Heart right ventricle (tissue), 16 donors: ENCODE results near the gene PCBP4. TPM values are rescaled to one million over a fixed set of nuclear protein-coding genes. Genes with fewer than 3 reads are reported as not detected.

ENCODE experiments used
- ATAC-seq, 8 donors: fragments of 200-7000 bp; cut with Tn5 transposase; one replicate each; pipeline ENCODE4 v1.9.1; 2020; ENCODE audit warnings: mild to moderate bottlenecking in 8 of 8, moderate library complexity in 8 of 8, moderate number of reproducible peaks in 1 of 8
- DNase-seq, 2 donors: peaks; one replicate each; pipeline ENCODE4 v3.0.0-alpha.2; 2020
- H3K27ac ChIP-seq, 10 donors: fragments of 200-600 bp; sonication (generic) in 2 of 10; one replicate each; pipeline versions ENCODE4 v1.5.0 to v1.8.0; 2020 to 2022; ENCODE audit warnings: mild to moderate bottlenecking in 3 of 10
- H3K27me3 ChIP-seq, 7 donors: fragments of 200-600 bp; one replicate each; pipeline ENCODE4 v1.8.0; 2021 to 2022; ENCODE audit warnings: mild to moderate bottlenecking in 2 of 7
- H3K36me3 ChIP-seq, 9 donors: fragments of 200-600 bp; sonication (generic) in 1 of 9; one replicate each; pipeline versions ENCODE4 v1.5.0 to v1.8.0; 2020 to 2022; ENCODE audit warnings: mild to moderate bottlenecking in 2 of 9
- H3K4me1 ChIP-seq, 9 donors: fragments of 200-600 bp; sonication (generic) in 1 of 9; one replicate each; pipeline versions ENCODE4 v1.5.0 to v1.8.0; 2020 to 2022; ENCODE audit warnings: mild to moderate bottlenecking in 4 of 9
- H3K4me3 ChIP-seq, 10 donors: fragments of 200-600 bp; sonication (generic) in 2 of 10; one replicate each; pipeline versions ENCODE4 v1.5.0 to v1.8.0; 2020 to 2022; ENCODE audit warnings: mild to moderate bottlenecking in 7 of 10, moderate library complexity in 2 of 10
- H3K9me3 ChIP-seq, 11 donors: fragments of 200-600 bp in 10 of 11; sonication (generic) in 2 of 11; one replicate each; pipeline versions ENCODE4 v1.5.0 to v1.8.0; 2013 to 2022; ENCODE audit warnings: mild to moderate bottlenecking in 2 of 11, control low read depth in 1 of 11, moderate library complexity in 1 of 11
- CTCF ChIP-seq, 9 donors: fragments of 200-600 bp; sonication (generic) in 2 of 9; IDR thresholded peaks; one replicate each; pipeline versions ENCODE4 v1.5.0 to v1.8.0; 2021 to 2022; ENCODE audit warnings: antibody characterized with exemption in 9 of 9, mild to moderate bottlenecking in 5 of 9, moderate library complexity in 1 of 9
- WGBS, 2 donors: extraction: QIAGEN DNeasy Blood & Tissue Kit; methylation state at CpG; one replicate each; pipeline ENCODE4 v1.1.7; 2013; ENCODE audit warnings: inconsistent platforms in 1 of 2; 5-methylcytosine and 5-hydroxymethylcytosine counted together
- intact Hi-C, 10 donors: fragments of 100-400 bp; cut with DNase I; formaldehyde crosslinking; loops; one replicate each; pipeline versions ENCODE4 v1.11.1 to v1.14.2; 2022
- polyA plus RNA-seq, 2 donors: library from polyadenylated mRNA; stranded (reverse); fragments of 200-250 nt; gene quantifications; one replicate each; pipeline ENCODE4 v1.2.3, GENCODE V29; 2013
- total RNA-seq, 10 donors: library from RNA; stranded (reverse); fragmentation: NEBNext Ultra II Directional in 3 of 10; extraction: Animal tissue kit (Norgen Biotek cat#: 25700) in 3 of 10; gene quantifications; one replicate each; pipeline versions ENCODE4 v1.2.1 to v1.2.4, GENCODE V29; 2021 to 2023
- donor health status: Arrhythmogenic right ventricular cardiomyopathy.
- donor health status: ischemic (EF 13 %, LVEDD 7.1; RV severe dilation, severe dysfunction).
- donor health status: healthy with polysubstance abuse.
- donor health status: DM: no; HTN: yes; CAD: no.
- donor health status: DM: no; HTN: no; CAD: no.
- donor health status: ischemic (EF 25% LVEDD 6.9; RV normal size, moderate dysfunction).
- donor health status: ischemic (EF 25% LVEDD 5.7; RV mildly dilated, moderate dysfunction).
- donor health status: healthy.
- donor health status: DM: yes; HTN: yes; CAD: no.
- donor health status: Ischemic cardiomyopathy.
- donor health status: ischemic (EF 35%, LVEDD 5.7; RV mildly dilated, moderate dysfunction).
- donor health status: nonischemic (EF 11% LVEDD 7.7; RV severe dilation, severe dysfunction).
- donor health status: DM: yes; HTN: yes; CAD: no.
- donor health status: PGD.
- donor health status: ischemic (EF 29% LVEDD 5.4; RV normal size, mild dysfunction).
- donor health status: nonischemic (EF 23%, LVEDD 6.1; RV moderate dilation, normal function).

The PCBP4 gene
- total and polyA plus RNA-seq, 12 donors = 55.1 to 123 (median 62.2) TPM

- H3K4me1 ChIP-seq = peaks cover 10 to 50% (median 43%) of the 10 kb centered on the region in 9 donors
- no peak for ATAC-seq
- WGBS, 2 donors = 85 to 87% methylated on average over 4 of the region's 4 CpGs
Observed at GRCh38 chr3:51978143-51978502, 10.9 kb upstream of the PCBP4 start.

GRCh38 chr3:51977446-51978142 is 10.3 kb upstream of the PCBP4 start:
- Histone ChIP-seq H3K4me1 (peaks cover 10 to 50% (median 44%) of the 10 kb centered on the region in 9 donors), H3K36me3 (peaks cover 0 to 6% (median 0%) of the 10 kb centered on the region in 9 donors), H3K27ac (peak overlapping the region in 1 of 10 donors; percentile 31), H3K4me3 (no peak overlapping the region), H3K27me3 (no peaks in the 10 kb centered on the region), H3K9me3 (no peaks in the 10 kb centered on the region)
- 86 to 87% methylated on average over 9 of the region's 9 CpGs for WGBS, 2 donors
- no peak for ATAC-seq
- DNase-seq = no peak
- intact Hi-C loops = no loop called here
- no peak for TF ChIP-seq CTCF (IDR thresholded peaks at IDR 0.05)

More at GRCh38 chr3:51978143-51978502, 10.9 kb upstream of the PCBP4 start:
- Histone ChIP-seq H3K4me3 (no peak overlapping the region), H3K36me3 (peaks cover 0 to 6% (median 0%) of the 10 kb centered on the region in 9 donors), H3K27me3 (no peaks in the 10 kb centered on the region), H3K9me3 (no peaks in the 10 kb centered on the region), H3K27ac (no peak overlapping the region)
- no peak for DNase-seq
- intact Hi-C loops = no loop called here
- TF ChIP-seq CTCF (IDR thresholded peaks at IDR 0.05) = no peak

GRCh38 chr3:51975852-51976549 is 8.7 kb upstream of the PCBP4 start:
- no peaks in the 10 kb centered on the region for H3K27me3 ChIP-seq
- peaks cover 0 to 9% (median 0%) of the 10 kb centered on the region in 9 donors for H3K36me3 ChIP-seq
- peak overlapping the region in 8 of 10 donors; percentile 20 to 97 (median 94) for H3K27ac ChIP-seq
- peaks cover 10 to 37% (median 31%) of the 10 kb centered on the region in 9 donors for H3K4me1 ChIP-seq
- intact Hi-C loops = loop anchor here in 6 of 10 donors (2.0 kb wide), 1 partner anchor 33 kb away; the partner anchor contains the start of gene PARP3 (in 6 of the 6)
- ATAC-seq (peak in 4 of 8 donors; percentile 1 to 15 (median 6)), DNase-seq (peak; percentile 74 to 76)
- TF ChIP-seq CTCF (IDR thresholded peaks at IDR 0.05) = peak in 2 of 9 donors; percentile 7 to 26
- H3K9me3 ChIP-seq = no peaks in the 10 kb centered on the region
- WGBS, 2 donors = 37 to 41% methylated on average over 46 of the region's 46 CpGs
- H3K4me3 ChIP-seq = peak overlapping the region in 8 of 10 donors; percentile 56 to 87 (median 68)
